CD4-positive, alpha-beta T cell treated with Interleukin-17A for 1 hour (primary cell): ENCODE measurements around the gene SLC38A4.
"Not testable (repeated sequence)": the region's sequence is repeated elsewhere in the genome, so short reads cannot be mapped to it uniquely, and the experiment has no call there.

Source experiments
- DNase-seq: peaks from one replicate; pipeline ENCODE4 v3.0.0-alpha.2; 2020

SLC38A4 gene

DNA sequence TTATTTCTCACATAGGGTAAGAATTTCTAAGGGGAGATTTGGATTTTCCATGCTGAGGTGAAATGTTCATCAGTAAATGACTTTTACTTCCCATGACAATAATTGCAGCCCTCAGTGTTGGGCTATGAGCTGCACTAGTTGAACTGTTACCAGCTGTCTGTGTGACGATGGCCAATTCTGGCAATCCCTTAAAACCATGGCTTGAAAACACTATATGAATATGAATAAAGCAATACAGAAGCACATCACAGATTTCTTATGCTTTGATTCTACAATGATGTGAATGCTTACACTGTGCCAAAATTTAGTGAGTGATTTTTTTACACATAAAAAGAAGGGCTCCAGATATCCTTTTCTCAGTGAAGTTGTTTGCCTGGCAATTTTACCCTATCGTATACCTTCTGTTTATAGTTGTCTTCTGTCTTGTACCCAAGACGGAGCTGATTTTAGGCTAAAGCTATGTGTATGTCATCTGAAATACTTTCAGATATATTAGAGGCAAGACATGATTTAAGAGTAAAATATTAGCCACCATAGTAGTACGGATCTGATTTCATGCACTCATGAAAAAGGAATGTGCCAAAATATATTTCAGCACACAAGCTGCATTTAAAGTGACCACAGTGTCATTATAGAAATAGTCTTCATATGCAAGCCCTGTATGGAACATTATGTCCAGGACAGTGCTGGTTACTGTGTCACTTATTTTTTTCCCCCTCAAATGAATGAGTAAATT is 52.0 kb downstream of the SLC38A4 start:
- no peak for DNase-seq

DNA sequence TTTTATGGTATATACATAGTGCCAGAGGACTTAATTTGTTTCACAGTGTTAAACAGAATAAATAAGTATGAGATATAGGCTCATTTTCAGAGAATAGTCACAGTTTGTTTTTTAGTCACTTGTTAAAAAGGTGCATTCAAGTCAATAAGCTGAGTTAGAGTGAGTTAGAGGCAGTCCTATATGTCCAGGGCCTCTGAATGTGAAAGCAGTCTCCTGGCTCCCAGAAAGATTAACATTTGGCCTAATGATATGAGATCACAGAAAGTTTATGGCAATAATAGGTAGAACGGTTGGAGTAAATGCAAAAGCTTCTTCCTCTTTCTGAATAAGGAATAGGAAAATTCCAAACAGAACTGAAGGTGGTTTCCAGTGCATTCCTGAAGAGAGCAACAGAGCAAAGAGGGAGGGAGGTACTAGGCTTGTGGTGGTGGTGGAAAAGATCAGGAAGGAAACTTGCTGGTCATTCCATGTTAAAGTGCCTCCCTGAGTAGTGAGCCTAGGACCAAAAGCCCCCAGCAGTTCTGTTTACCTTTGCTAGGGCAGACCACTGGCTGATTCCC is 54.4 kb downstream of the SLC38A4 start:
- DNase-seq, result no peak

DNA sequence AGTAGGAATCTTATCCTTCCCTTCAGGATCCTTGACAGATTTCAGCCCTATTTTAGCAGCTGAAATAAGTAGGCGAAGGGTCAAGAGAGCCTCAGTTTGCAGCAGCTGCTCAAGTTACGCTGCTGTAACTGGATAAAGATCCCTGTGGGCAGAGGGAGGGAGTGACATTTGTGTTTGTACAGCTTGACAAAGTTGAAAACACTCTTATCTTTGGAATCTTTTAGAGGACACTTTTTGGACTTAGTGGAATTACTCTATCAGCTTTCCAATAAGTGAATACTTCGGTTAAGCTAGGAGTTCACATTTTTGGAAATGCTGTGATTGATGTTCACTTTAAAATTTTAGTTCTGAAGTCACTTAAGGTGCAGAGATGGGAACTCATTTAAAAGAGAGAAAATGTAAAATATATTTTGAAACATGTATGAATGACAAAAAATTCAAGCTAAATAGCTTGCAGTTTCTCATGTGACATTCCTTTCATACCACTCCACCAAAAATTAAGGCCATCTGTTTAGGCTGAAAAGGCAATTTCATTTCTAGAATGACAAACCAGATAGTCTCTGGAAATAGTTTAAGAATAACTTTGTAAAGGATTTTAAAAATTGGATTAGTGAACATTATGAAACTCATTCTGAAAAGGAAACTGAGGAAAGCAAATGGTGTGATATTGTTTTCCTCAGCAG is 55.2 kb downstream of the SLC38A4 start:
- no peak for DNase-seq

DNA sequence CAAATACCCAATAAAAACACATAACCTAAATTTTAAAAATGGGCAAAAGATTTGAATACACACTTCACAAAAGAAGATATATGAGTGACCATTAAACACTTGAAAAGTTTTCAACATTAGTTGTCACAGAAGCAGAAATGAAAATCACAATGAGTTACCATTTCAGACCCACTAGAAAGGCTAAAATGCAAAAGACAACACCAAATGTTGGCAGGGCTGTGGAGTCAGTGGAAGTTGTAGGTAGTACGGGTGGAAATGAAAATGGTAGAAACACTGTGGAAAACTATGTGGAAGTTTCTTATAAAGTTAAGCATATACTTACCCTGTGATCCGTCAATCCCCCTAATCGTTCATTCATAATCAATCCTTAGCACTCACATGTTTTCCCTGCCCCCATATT is 61.8 kb downstream of the SLC38A4 start:
- DNase-seq, result no peak

DNA sequence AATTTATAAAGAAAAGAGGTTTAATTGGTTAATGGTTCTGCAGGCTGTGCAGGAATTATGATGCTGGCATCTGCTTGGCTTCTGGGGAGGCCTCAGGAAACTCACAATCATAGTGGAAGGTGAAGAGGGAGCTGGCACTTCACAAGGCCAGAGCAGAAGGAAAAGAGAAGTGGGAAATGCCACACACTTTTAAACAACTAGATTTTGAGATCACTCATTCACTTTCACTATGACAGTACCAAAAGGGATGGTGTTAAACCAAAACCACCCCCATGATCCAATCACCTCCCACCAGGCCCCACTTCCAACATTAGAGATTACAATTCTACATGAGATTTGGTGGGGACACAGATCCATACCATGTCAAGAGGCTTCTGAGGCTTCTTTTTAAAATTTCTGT is 62.6 kb downstream of the SLC38A4 start:
- DNase-seq, result no peak

DNA sequence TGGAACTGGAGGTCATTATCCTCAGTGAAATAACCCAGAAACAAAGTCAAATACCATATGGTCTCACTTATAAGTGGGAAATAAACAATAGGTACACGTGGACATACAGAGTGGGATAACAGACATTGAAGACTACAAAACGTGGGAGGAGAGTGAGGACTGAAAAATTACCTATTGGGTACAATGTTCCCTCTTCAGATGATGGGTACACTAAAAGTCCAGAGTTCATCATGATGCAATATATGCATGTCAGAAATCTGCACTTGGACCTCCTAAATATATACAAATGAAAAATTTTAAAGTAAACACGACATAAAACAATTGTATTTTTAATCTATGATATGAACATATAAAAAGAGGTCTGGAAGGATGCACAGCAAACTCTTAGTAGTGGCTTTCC is 71.2 kb downstream of the SLC38A4 start:
- no peak for DNase-seq

DNA sequence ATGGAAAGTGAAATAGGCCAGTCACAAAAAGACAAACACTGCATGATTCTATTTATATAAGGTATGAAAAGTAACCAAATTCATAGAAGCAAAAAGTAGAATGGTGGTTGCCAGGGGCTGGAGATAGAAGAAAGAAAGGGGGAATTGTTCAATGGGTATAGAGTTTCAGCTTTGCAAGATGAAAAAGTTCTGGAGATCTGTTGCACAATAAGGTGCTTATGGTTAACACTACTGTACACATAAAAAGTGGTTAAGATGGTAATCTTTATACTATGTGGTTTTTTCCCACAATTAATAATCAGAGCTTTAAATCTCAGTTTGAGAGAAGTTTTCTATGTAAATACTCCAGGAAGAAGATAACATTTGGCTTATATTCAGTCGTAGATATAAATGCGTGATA is 73.4 kb downstream of the SLC38A4 start:
- no peak for DNase-seq

DNA sequence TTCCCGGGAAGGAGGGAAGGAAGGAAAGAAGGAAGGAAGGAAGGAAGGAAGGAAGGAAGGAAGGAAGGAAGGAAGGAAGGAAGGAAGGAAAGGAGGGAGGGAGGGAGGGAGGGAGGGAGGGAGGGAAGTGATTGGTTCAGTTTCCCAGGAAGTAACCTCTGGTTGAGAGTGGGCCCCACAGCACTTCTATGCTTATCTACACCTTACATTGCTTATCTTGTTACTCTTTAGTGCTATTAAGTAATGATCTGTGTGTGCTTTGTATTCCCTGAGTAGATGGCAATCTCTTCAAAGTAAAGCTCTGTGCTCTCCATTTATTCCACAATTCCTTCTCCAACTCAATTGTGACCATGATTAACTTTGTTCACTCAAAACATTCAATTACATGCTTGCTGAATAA is 74.6 kb downstream of the SLC38A4 start:
- DNase-seq, result no peak

DNA sequence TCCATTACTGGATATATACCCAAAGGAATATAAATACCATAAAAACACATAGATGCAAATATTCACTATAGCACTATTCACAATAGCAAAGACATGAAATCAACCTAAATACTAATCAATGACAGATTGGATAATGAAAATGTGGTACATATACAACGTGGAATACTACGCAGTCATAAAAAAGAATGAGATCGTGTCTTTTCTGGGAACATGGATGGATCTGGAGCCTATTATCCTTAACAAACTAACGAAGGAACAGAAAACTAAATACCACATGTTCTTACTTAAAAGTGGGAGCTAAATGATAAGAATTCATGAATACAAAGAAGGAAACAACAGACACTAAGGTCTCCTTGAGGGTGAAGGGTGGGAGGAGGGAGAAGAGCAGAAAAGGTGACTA is 76.5 kb downstream of the SLC38A4 start:
- DNase-seq, result no peak

DNA sequence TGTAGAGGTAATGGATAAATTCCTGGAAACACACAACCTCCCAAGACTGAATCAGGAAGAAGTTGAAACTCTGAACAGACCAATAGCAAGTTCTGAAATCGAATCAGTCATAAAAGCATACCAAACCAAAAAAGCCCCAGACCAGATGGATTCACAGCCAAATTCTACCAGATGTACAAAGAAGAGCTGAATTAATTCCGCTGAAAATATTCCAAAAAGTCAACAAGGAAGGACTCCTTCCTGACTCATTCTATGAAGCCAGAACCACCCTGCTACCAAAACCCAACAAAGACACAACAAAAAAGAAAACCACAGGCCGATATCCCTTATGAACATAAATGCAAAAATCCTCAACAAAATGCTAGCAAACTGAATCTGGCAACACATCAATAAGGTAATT is 81.5 kb downstream of the SLC38A4 start:
- DNase-seq, result no peak

DNA sequence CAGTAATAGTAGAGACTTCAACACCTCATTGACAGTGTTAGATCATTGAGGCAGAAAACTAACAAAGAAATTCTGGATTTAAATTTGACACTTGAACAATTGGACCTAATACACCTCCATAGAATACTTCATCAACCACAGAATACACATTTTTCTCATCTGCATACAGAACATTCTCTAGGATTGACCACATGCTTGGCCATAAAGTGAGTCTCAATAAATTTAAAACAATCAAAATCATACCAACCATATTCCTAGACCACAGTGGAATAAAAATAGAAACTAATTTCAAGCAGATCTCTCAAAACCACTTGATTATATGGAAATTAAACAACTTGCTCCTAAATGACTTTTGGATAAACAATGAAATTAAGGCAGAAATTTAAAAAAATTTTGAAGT is 82.3 kb downstream of the SLC38A4 start:
- no peak for DNase-seq

DNA sequence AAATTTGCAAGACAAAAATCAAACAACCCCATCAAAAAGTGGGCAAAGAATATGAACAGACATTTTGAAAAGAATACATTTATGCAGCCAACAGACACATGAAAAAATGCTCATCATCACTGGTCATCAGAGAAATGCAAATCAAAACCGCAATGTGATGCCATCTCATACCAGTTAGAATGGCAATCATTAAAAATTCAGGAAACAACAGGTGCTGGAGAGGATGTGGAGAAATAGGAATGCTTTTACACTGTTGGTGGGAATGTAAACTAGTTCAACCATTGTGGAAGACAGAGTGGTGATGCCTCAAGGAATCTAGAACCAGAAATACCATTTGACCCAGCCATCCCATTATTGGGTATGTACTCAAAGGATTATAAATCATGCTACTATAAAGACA is 83.5 kb downstream of the SLC38A4 start:
- not testable (repeated sequence) for DNase-seq

DNA sequence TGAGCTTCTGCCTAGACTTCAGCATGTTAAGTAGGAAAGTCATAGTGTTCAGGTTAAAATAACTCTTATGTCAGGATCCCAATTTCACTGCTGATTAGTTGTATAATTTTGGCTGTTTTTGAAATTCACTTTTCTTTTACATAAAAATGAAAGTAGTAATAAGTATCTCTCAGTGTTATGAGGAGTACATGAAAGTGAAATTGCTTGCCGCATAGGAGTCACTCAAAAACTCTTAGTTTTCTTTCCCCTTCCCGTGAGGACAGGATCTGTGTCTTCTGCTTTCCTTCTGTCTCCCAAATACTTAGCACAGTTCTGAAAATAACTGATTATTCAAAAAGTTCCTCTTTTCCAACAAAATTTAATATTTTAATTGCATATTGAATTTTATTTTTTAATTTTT is 100.5 kb downstream of the SLC38A4 start:
- DNase-seq, result no peak

DNA sequence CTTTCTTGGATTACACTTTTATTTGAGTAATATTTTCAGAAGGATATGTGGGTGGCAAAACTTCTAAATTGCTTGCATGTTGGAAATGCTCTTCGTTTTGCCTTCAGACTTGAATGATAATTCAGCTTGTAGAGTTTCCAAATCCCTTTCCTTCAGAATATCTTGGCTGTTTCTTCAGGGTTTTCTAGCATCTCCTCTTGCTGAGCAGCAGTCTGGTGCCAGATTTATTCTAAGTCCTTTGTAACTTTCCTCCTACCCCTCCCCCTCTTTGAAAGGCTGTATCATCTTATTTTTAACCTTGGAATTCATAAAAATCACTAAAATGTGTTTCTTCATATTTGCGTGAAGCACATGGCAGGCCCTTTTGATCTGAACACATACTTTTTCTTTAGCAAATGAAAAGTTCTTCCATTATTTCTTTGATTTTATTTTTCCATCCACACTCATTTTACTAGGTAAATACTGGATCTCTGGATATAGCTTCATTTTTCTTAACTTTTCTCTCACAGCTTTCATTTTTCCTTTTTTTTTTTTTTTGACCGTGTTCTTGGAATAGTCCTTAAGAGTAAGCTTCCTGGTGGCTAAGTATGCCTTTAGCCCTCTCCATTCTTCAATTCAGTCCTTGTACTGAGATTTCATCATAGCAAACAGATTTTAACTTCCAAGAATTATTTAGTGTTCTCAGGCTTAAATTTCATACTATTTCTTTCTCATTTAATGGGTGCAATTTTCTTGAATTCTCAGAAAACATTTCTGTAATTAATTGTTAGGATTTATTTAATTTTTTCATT is 102.0 kb downstream of the SLC38A4 start:
- no peak for DNase-seq

DNA sequence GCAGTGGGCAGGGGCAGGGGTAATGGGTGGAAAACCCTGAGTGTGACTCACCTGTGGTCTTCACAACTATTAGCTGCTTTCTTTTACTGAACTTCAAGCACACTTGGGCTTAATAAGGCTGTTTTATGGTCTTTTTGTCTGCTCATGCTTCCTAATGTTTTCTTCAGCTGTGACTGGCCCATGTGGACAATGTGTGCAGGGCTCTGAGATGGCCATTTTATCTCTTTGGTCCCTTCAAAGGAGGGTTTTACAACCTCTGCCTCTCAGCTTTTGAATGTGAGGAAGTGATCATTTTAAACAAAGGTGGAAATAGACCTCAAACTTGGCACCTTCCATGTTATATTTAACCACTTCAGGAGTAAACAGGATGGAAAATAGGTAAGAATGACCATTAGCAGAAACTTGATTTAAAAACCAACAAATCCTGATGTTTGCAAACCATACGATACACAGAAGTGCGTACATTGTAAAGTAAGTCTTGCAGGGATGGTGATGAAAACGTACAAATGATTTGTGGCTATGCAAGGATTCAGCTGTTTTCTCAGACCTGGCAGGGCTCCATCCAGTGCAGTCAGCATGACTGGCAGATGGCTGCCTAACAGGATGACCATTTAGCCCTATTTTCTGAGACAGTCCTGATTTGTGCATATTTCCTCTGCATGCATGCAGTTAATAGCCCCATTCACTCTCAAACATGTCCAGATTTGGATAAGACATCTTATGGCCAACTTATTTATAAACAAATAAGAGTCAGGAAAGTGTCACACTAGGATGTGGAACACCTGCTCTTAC is 103.2 kb downstream of the SLC38A4 start:
- DNase-seq, result no peak

DNA sequence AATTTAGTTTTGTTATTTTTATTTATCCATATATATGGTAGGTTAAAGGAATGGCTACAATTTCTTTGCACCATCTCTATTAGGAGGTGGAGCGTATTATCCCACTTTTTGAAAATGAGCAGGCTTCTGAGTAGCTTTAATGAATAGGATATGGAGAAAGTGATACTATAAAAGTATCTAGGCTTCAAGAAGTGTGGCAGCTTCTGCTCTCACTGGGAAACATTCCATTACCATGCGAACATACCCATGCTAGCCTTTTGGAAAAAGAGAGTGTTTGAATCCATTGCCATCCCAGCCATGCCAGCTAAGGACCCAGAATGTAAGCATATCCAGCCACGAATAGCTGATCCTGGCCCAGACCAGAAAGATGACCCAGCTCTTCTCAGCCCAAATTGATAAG is 107.3 kb downstream of the SLC38A4 start:
- no peak for DNase-seq

DNA sequence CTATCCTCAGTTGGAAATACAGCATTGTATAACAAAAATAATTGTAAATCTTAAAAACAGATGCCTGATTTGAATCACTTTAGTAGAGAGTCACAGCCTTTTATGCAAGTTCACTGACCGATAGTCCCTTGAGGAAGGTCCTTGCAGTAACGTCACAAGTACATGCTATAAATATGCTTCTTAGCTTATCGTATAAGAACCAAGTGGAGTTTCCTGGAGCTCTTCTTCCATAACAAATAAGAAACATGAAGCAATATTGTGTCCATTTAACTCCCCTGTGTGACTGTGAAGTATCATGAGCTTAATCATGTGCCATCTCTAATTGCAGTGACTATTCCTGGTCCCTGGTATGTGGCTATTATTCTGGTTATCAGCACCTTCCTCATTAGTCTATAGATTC is 107.9 kb downstream of the SLC38A4 start:
- no peak for DNase-seq

DNA sequence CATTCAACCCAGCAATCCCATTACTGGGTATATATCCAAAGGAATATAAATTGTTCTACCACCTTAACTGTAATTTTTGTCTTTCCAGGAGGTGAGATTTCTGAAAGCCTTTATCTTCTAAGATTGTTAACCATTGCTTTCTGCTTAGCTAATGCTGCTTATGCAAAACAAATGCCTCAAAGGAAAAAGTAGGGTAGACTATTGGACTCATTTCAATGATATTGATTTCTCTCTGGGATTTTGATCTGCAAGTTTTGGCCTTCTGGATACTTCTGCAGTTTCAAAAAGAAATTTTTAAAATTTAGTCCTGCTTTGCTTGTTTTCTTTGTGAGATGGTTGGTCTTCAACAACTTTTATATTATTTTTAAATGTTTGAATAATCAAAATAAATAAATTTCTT is 108.6 kb downstream of the SLC38A4 start:
- no peak for DNase-seq
